HG03460 (cell line): ENCODE data around the gene SLC37A1.

Experiments
- ATAC-seq: cut with Tn5 transposase; IDR thresholded peaks from one replicate; pipeline ENCODE4 v1.9.1; 2021; ENCODE audit not compliant: unreplicated experiment

SLC37A1 gene

DNA sequence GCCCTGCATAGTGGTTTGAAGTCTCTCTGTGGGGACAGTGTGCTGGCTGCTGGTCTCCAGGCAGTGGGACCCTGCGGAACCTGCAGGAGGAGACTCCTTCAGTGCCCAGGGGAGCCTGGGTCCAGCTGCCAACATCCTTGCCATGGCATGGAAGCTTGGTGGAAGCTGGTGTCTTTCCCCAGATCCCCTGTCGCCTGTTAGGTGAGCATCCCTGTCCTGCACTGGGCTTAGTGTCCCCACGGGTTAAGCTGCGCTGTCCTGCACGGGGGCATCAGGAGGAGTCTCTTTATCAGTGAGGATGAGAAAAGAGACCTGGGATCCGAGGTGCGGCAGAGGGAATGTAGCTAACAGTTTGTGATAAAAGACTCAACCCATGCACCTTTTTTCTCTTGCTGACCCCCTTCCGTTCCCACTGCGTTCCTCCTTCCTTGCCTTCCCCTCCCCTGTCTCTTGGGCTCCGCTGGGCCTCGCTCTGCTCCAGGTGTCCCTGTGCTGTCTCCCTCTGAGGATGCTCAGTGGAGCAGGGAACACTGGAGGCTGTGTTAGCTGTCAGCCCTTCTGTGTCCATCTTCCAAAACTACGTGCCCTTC is 59.3 kb downstream of the SLC37A1 start:
- no peak for ATAC-seq

DNA sequence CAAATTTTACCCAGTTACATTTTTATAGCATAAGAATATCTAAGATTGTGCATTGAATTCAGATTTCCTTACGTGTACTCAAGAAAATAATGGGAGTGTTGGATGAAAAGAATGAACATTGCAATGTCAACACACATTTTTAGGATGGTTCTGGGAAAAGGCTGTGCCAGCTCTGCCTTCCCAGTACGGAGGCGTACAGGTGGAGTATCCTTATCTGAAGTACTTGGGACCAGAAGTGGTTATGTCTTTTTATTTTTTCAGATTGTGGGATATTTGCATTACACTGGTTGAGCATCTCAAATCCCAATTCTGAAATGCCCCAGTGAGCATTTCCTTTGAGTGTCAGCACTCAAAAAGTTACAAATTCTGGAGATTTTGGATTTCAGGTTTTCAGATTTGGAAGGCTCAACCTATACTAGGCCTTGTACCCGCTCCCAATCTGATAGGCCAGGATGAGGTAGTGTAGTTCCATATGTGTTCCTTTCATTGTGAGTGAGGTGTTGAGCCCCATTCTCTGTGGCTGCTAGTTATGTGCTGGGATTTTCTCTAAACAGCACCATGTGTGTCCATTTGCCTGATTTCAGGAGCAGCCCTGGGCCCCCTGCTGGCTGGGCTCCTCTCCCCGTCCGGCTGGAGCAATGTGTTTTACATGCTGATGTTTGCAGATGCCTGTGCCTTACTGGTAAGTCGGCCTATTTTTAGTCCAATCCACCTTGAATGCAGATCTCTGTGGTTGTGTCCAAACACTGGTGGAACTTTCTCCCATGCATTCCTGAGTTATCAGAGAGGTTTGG is 60.8 kb downstream of the SLC37A1 start:
- no peak for ATAC-seq

DNA sequence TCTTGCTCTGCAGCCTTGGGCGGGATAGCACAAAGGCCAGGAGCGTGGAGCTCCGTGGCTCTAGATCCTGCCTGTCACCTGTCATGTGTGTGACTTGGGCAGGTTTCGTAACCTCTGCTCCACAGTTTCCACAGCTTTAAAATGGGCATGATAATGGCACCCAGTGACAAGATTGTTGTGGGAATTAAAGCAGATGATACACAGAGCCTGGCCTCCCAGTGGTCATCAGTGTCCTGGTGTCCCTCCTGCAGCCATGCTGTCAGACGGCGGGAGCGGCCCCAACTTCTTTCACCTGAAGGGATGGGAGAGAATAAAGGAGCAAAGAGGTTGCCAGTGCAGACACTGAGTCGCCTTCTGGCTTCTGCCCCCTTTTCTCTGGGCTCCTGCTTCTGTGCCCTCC is 61.5 kb downstream of the SLC37A1 start:
- ATAC-seq = no peak

- ATAC-seq = no peak
These were observed 63.0 kb downstream of the SLC37A1 start for GRCh38 chr21:42576639-42577038.

DNA sequence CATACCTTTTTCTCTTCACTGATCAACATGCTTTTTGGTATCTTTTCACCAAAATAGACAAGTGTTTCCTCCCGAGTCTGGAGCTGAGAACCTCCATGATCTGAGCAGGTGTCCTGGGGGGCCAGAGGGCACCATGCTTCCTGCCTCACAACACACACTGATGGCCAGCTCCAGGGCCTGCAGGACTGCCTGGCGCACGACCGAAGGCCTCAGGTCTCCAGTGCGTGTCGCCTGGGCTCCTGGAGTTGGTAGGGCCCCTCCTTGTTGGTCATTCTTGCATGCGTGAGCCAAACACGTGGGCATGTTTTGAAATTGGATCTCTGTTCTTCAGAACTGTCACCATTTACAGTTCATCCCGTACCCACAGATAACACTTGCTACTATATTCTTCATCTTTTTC is 64.4 kb downstream of the SLC37A1 start:
- ATAC-seq = no peak

GRCh38 chr21:42578761-42579415 is 65.2 kb downstream of the SLC37A1 start:
- ATAC-seq = no peak

- ATAC-seq = no peak
These were observed 65.9 kb downstream of the SLC37A1 start for GRCh38 chr21:42579456-42580075.

- no peak for ATAC-seq
These were observed 66.6 kb downstream of the SLC37A1 start for GRCh38 chr21:42580076-42580792.

- ATAC-seq = no peak
These were observed 67.2 kb downstream of the SLC37A1 start for GRCh38 chr21:42580793-42581321.

DNA sequence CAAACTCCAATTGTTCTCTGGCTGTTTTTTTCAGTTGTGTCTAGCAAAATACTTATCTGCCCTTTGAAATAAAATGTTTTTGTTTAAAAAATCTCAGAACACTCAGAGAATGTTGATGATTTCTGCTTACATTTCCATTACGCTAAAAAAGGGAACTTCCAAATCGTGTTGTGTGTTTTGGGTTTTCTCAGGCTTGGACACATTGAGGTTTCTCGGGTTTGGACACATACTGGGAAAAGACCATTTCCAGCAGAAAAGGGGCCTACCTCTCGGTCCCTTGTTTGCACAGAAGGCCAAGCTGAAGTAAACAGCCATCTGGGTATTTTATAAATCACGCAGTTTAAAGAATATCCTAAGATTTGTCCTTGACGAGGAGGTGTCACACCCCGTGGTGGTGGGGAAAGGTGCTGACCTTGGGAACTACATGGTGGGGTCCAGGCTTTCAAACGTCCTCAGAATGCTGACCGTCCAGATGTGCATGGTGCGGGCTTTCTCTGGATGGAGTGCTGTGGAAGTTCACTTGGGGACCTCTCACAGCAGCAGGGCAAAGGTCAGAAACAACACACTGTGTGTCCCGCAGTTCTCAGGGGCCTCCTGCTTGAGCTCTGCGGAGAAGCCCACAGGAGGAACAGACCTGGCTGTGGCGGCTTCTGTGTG is 67.8 kb downstream of the SLC37A1 start:
- no peak for ATAC-seq

GRCh38 chr21:42581993-42582786 is 68.5 kb downstream of the SLC37A1 start:
- ATAC-seq = no peak

GRCh38 chr21:42582787-42583476 is 69.3 kb downstream of the SLC37A1 start:
- ATAC-seq = no peak

DNA sequence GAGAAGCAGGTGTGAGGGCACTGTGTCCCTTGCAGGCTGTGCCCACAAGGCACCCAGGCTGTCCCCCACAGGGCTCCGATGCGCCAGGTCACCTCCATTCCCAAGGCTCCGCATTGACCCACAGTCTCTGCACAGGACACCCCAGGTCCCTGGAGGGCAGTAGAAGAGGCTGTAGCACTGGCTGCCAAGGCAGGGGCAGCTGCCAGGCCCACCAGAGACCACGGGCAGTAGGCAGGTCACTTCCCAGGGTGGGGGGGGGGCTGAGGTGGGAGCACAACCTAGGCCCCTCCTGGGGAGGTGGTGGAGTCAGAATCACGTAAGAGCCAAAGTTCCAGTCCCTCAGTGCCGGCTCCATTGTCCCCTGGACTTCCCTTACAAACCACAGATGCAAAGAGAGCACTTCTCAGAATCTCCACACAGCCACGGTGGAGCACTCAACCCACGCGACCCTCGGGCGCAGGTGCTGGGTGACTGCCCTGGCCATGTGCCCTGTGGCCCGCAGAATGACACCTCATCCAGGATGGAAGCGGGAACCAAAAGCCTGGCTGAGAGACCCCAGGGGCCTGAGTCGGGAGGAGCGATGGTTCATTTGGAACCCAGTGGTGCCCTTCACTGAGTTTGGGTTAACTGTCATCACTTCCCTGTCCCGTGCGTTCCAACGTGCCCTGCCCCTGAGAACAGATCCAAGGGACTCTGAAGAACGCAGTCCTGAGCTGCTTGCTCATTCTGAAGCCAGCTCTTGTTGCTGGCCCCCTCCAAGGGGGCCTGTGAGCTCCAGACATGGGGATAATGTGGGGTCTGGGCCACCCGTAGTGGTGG is 70.0 kb downstream of the SLC37A1 start:
- no peak for ATAC-seq

DNA sequence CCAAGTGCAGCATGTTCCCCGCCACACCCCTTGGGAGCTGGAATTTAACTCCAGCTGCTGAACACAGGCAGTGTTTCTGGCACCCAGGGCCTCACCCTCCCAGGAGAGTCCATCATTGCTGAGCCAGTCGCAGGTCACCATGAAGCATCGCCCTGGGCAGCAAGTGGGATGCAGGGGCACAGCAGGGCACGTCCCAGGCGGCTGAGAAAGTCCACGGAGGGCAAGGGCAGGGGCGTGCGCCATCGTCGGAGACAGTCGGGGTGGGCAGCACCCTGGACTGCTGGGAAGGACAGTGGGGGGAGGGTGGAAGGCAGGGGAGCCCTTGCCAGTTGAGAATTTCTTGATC is 70.6 kb downstream of the SLC37A1 start:
- ATAC-seq = no peak

DNA sequence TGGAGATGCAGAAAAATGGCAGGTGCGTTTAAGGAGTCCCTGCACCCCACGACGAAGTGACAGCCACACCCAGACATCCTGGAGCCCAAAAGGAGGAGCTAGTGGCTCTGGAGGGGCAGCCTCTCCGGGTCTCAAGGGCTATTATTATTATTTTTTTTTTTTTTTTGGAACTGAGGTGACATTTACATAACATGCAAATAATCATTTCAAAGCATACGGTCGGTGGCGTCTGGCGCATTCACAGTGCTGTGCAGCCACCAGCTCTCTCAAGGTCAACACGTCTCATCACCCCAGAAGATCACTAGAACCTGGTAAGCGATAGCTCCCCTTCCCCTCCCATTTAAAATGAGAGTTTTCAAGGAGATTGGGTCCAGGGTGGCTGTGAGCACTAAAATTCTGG is 72.2 kb downstream of the SLC37A1 start:
- no peak for ATAC-seq

- ATAC-seq = no peak
These were observed 72.8 kb downstream of the SLC37A1 start for GRCh38 chr21:42586406-42586805.

GRCh38 chr21:42587036-42587435 is 73.4 kb downstream of the SLC37A1 start:
- no peak for ATAC-seq

DNA sequence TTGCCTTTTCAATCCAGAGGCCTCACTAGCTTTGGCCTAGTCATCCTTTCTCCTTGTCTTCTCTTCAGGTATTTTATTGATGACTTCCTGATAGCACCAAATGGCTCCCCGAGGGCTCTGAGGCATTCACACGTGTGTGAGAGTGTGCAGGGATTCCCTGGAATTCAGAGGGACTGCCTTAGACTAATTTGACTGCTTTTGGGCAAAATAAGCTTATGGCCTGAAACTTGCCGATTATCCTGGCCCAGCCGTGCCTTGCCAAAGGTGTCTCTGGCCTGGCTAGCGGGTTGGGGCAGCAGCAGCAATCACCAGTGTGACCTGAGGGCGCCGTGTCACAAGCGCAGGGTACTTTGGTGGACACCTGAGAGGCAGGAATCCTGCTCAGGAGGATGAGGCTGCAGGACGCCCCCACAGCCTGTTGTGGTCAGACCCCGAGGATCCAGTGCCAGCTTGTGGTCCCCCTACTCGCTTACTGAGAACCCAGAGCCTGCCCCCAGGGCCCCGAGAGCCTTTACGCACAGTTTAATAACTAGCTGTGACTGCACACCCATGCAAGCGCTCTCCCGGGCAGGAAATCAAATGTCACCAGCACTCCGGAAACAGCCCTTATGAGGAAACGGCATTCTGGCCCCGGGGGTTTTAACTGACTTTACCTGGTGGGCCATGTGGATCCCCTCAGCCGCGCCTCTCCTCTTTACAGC is 76.9 kb downstream of the SLC37A1 start:
- no peak for ATAC-seq
